WI38 (cell line): Measurements from ENCODE around the gene NLRP11.

Source experiments
- H3K4me3 ChIP-seq: 2 replicates; pipeline ENCODE4 v1.5.1; 2011; ENCODE audit warnings: low read depth, mild to moderate bottlenecking, control low read depth, low read length
- CTCF ChIP-seq: IDR thresholded peaks from 2 replicates; pipeline ENCODE4 v1.5.1; 2012; ENCODE audit warnings: low read depth, mild to moderate bottlenecking, control low read depth, low read length

NLRP11 gene

GRCh38 chr19:55831846-55832245, at the start of gene NLRP11:
Gene NLRP11 (minus strand): TSS chr19:55831999. CDS start chr19:55818174, 13,825 bp downstream.
- TF ChIP-seq CTCF: no peak
- no peak within 1 kb of the TSS for H3K4me3 ChIP-seq

GRCh38 chr19:55877211-55877610, 45.4 kb upstream of the NLRP11 start:
- TF ChIP-seq CTCF: no peak

GRCh38 chr19:55870736-55871135, 38.9 kb upstream of the NLRP11 start:
- no peak for TF ChIP-seq CTCF
- no peak overlapping the region for H3K4me3 ChIP-seq

More at GRCh38 chr19:55877211-55877610, 45.4 kb upstream of the NLRP11 start:
- H3K4me3 ChIP-seq: no peak overlapping the region

GRCh38 chr19:55867101-55867500, 35.3 kb upstream of the NLRP11 start:
- no peak for TF ChIP-seq CTCF
- no peak overlapping the region for H3K4me3 ChIP-seq

GRCh38 chr19:55866521-55866920, 34.7 kb upstream of the NLRP11 start:
- no peak overlapping the region for H3K4me3 ChIP-seq
- TF ChIP-seq CTCF: no peak

- no peak for TF ChIP-seq CTCF
These were observed 27.2 kb upstream of the NLRP11 start for GRCh38 chr19:55858969-55859368.

GRCh38 chr19:55858401-55858800, 26.6 kb upstream of the NLRP11 start:
- no peak for TF ChIP-seq CTCF
- no peak overlapping the region for H3K4me3 ChIP-seq

More at GRCh38 chr19:55858969-55859368, 27.2 kb upstream of the NLRP11 start:
- H3K4me3 ChIP-seq: no peak overlapping the region
